Smooth muscle cell of trachea (primary cell): Measurements from ENCODE around the gene MYH8. TPM values are rescaled to one million over a fixed set of nuclear protein-coding genes. Genes with fewer than 3 reads are reported as not detected.

Source experiments
- total RNA-seq: library from RNA; depleted of rRNA; stranded (reverse); fragments of >200 nt; gene quantifications from 2 replicates; pipeline ENCODE4 v1.2.1, GENCODE V29; 2014

The MYH8 gene
- total RNA-seq: not detected in 2 replicates

DNA sequence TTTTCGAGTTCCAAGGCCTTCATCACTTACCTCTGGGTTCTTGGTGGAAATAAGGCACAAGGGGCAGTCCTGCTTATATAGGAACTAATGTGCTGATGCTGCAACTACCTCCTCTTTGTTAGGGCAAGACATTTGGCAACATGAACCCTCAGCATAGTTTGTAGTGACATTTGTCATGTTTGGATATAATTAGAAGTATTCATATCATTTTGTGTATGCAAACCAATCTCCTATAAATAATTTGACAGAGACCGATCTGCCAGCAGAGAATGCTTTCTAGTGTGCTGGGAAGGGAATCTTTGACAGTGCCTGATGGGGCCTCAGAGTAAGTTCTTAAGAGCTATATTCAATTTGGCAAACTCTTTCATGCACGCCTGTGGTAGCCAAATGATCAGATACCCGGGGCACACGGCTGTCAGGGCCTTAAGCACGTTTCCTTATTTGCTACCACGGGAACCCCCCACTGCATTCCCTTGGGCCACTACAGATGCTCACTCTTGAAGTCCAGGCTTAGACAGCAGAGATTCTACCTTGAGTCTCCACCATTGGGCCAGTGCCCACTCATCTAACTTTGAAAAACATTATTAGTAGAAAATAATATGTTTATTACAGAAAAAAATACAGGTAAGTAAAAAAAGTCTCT is at the start of gene MYH8:
TSS of gene MYH8 (minus strand) at position 51 of the 643 bp plus-strand sequence. CDS start 1,723 bp downstream, outside the sequence.

DNA sequence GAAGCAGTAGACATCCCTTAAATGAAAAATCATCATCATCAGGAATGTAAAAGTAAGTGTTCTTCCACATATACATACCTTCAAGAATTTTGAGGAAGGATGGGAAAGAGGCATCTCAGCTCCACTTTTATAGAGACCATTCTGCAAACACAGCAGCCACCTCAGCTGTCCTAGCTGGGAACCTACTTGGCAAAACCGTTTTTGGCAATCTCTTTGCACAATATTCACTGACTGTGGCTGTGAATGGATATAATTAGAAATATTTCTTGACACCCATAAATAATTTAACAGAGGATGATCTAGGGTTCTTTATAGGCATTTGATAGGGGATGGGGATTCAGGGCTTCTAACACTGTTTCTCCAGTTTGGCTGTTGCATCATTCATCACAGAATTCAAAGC is 47.7 kb upstream of the MYH8 start, which contains the start of gene MYH4:
TSS of gene MYH4 (minus strand) at position 101 of the 400 bp plus-strand sequence. CDS start 2,814 bp downstream, outside the sequence.

DNA sequence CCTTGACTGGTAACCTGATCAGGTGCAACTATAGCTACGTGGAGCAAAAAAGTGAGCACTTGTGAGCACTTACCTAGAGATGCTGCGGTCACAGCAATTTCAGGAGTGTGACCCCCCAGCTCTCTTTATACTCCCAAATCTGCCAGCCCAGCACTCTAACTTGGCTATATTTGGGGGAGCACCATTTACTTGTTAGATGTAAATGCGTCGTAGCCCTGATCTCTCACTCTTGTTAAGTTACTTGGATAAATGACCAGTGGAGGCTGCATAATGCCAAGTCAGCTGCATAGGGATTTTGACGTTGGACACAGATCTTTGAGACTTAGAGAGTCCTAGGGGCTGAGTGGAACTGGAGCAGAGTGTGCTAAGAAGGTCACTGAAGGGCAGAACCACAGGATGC is 48.8 kb downstream of the MYH8 start, which contains the start of gene MYH13:
TSS of gene MYH13 (minus strand) at position 101 of the 400 bp plus-strand sequence. CDS start 8,476 bp downstream, outside the sequence.

Other genes starting within 250 kb of the MYH8 start
- gene GAS7, start 223.3 kb downstream of the MYH8 start, total RNA-seq: 8.3 and 8.4 TPM in 2 replicates
- gene MYH13, start 48.9 kb downstream of the MYH8 start, total RNA-seq: not detected in 2 replicates
- not detected in 2 replicates for gene MYH4, start 47.6 kb upstream of the MYH8 start, total RNA-seq
- gene MYH1, start 96.6 kb upstream of the MYH8 start, total RNA-seq: not detected in 2 replicates
- under 0.01 TPM in 1 of 2 replicates, not detected in the other for gene MYH2, start 127.7 kb upstream of the MYH8 start, total RNA-seq
- 0.33 and 0.44 TPM in 2 replicates for gene MYH3, start 235.4 kb upstream of the MYH8 start, total RNA-seq